AG04450 (cell line): ENCODE results near the gene BOD1. TPM values are rescaled to one million over a fixed set of nuclear protein-coding genes. Genes with fewer than 3 reads are reported as not detected.

Experiments
- CTCF ChIA-PET: fragments of 300-600, 350-600 bp; formaldehyde crosslinking; extraction: SDS; loops from one replicate; lab custom pipeline; 2022; ENCODE audit warnings: antibody characterized with exemption, inconsistent platforms; lab: Charles Lee
- POLR2A ChIA-PET: fragments of 350-600 bp; formaldehyde crosslinking; extraction: SDS; loops from one replicate; lab custom pipeline; 2021; ENCODE audit warnings: antibody characterized with exemption, inconsistent platforms; lab: Yijun Ruan, JAX
- DNase-seq: peaks from one replicate; pipeline ENCODE4 v3.0.0-alpha.2; 2011; ENCODE audit warnings: low read depth, low spot score
- H3K27ac ChIP-seq: one replicate; pipeline ENCODE4 v1.5.1; 2012; ENCODE audit warnings: low read depth, low read length, control low read depth
- H3K27me3 ChIP-seq: one replicate; pipeline ENCODE4 v1.6.0; 2012; ENCODE audit warnings: low read length; ENCODE audit not compliant: control insufficient read depth, insufficient read depth
- H3K4me3 ChIP-seq: 2 replicates; pipeline ENCODE4 v1.5.1; 2011; ENCODE audit warnings: mild to moderate bottlenecking, low read depth, low read length, control low read depth
- H3K9me3 ChIP-seq: 2 replicates; pipeline ENCODE4 v1.5.1; 2012; ENCODE audit warnings: low read length; ENCODE audit not compliant: control insufficient read depth, insufficient read depth
- CTCF ChIP-seq: IDR thresholded peaks from 2 replicates; pipeline ENCODE4 v1.5.1; 2011; ENCODE audit warnings: low read depth, low read length, control low read depth, inconsistent platforms
- polyA plus RNA-seq: library from polyadenylated mRNA; depleted of rRNA; stranded (reverse); fragments of >200 nt; gene quantifications from 2 replicates; pipeline ENCODE4 v1.2.3, GENCODE V29; 2011

BOD1 gene
- polyA plus RNA-seq, 1 experiment: 96.7 TPM

- H3K4me3 ChIP-seq: no peak overlapping the region
- ChIA-PET CTCF (no interaction called here), POLR2A (no interaction called here)
- no peak for TF ChIP-seq CTCF
- H3K27me3 ChIP-seq: peaks cover 3% of the 10 kb centered on the region
- DNase-seq: no peak
- peaks cover 5% of the 10 kb centered on the region for H3K9me3 ChIP-seq
- H3K27ac ChIP-seq: no peak overlapping the region
Observed at GRCh38 chr5:173662581-173663351, 46.3 kb upstream of the BOD1 start.

- Histone ChIP-seq H3K27me3 (peaks cover 4% of the 10 kb centered on the region), H3K4me3 (no peak overlapping the region), H3K9me3 (peaks cover 5% of the 10 kb centered on the region), H3K27ac (no peak overlapping the region)
- no peak for TF ChIP-seq CTCF
- DNase-seq: no peak
- POLR2A ChIA-PET: interaction anchor here (0.7 kb wide), 1 partner anchor 72 kb away, joined by 3 read pairs; no protein-coding TSS in a partner anchor
- CTCF ChIA-PET: no interaction called here
Observed at GRCh38 chr5:173660481-173661280, 44.2 kb upstream of the BOD1 start.

GRCh38 chr5:173659423-173659822 lies 43.0 kb upstream of the BOD1 start:
- Histone ChIP-seq H3K9me3 (peaks cover 5% of the 10 kb centered on the region), H3K27ac (no peak overlapping the region), H3K4me3 (no peak overlapping the region), H3K27me3 (peaks cover 4% of the 10 kb centered on the region)
- ChIA-PET POLR2A (no interaction called here), CTCF (interaction anchor here (0.6 kb wide), 1 partner anchor 44 kb away, joined by 3 read pairs; no protein-coding TSS in a partner anchor)
- TF ChIP-seq CTCF: no peak
- DNase-seq: no peak

- Histone ChIP-seq H3K27ac (no peak overlapping the region), H3K27me3 (peaks cover 6% of the 10 kb centered on the region), H3K9me3 (peaks cover 5% of the 10 kb centered on the region), H3K4me3 (no peak overlapping the region)
- ChIA-PET CTCF (no interaction called here), POLR2A (no interaction called here)
- TF ChIP-seq CTCF: no peak
- no peak for DNase-seq
Observed at GRCh38 chr5:173657741-173658356, 41.4 kb upstream of the BOD1 start.
